Trophoblast cell (in vitro differentiated cells and primary cell): ENCODE results near the gene SSX4B.
"Not testable (repeated sequence)": the region's sequence is repeated elsewhere in the genome, so short reads cannot be mapped to it uniquely, and the experiment has no call there.

Experiments used
- DNase-seq, 2 donors: peaks; one replicate each; pipeline ENCODE4 v3.0.0-alpha.2; 2016
- H2AFZ ChIP-seq: 2 replicates; pipeline ENCODE4 v1.6.1; 2013; ENCODE audit warnings: low read length, moderate library complexity, mild to moderate bottlenecking; ENCODE audit not compliant: insufficient read depth, poor library complexity
- H2AK5ac ChIP-seq: 2 replicates; pipeline ENCODE4 v1.6.1; 2013; ENCODE audit warnings: mild to moderate bottlenecking, low read length
- H2BK120ac ChIP-seq: 2 replicates; pipeline ENCODE4 v1.6.1; 2013; ENCODE audit warnings: low read length, mild to moderate bottlenecking, moderate library complexity; ENCODE audit not compliant: insufficient read depth, poor library complexity
- H2BK12ac ChIP-seq: 2 replicates; pipeline ENCODE4 v1.6.1; 2013; ENCODE audit warnings: mild to moderate bottlenecking, low read length, moderate library complexity
- H2BK5ac ChIP-seq: 2 replicates; pipeline ENCODE4 v1.6.1; 2013; ENCODE audit warnings: low read length, low read depth, moderate library complexity, mild to moderate bottlenecking; ENCODE audit not compliant: poor library complexity
- H3K14ac ChIP-seq: 2 replicates; pipeline ENCODE4 v1.6.1; 2013; ENCODE audit warnings: mild to moderate bottlenecking, low read length
- H3K18ac ChIP-seq: 2 replicates; pipeline ENCODE4 v1.6.1; 2013; ENCODE audit warnings: mild to moderate bottlenecking, low read length
- H3K23ac ChIP-seq: 2 replicates; pipeline ENCODE4 v1.6.1; 2013; ENCODE audit warnings: low read length
- H3K27ac ChIP-seq: 2 replicates; pipeline ENCODE4 v1.5.1; 2013; ENCODE audit warnings: low read depth, mild to moderate bottlenecking, inconsistent platforms, low read length, moderate library complexity
- H3K27me3 ChIP-seq: 2 replicates; pipeline ENCODE4 v1.6.1; 2013; ENCODE audit warnings: inconsistent platforms, mild to moderate bottlenecking, low read length, moderate library complexity; ENCODE audit not compliant: insufficient read depth
- H3K36me3 ChIP-seq, 2 experiments: 1 replicate in 1 of 2; 2 replicates in 1 of 2; pipeline ENCODE4 v1.6.1; 2013; ENCODE audit warnings: low read length in 2 of 2, mild to moderate bottlenecking in 2 of 2, moderate library complexity in 1 of 2; ENCODE audit not compliant: insufficient read depth in 2 of 2, control insufficient read depth in 1 of 2
- H3K4ac ChIP-seq: 2 replicates; pipeline ENCODE4 v1.6.1; 2013; ENCODE audit warnings: low read depth, mild to moderate bottlenecking, low read length, moderate library complexity
- H3K4me1 ChIP-seq, 2 experiments: 1 replicate in 1 of 2; 2 replicates in 1 of 2; pipeline ENCODE4 v1.6.1; 2013; ENCODE audit warnings: low read length in 2 of 2, mild to moderate bottlenecking in 2 of 2, moderate library complexity in 1 of 2; ENCODE audit not compliant: insufficient read depth in 2 of 2, control insufficient read depth in 1 of 2
- H3K4me2 ChIP-seq: 2 replicates; pipeline ENCODE4 v1.6.1; 2013; ENCODE audit warnings: inconsistent platforms, mild to moderate bottlenecking, low read length, moderate library complexity
- H3K4me3 ChIP-seq: 2 replicates; pipeline ENCODE4 v1.5.1; 2013; ENCODE audit warnings: mild to moderate bottlenecking, low read depth, low read length, inconsistent platforms
- H3K79me1 ChIP-seq: one replicate; pipeline ENCODE4 v1.6.1; 2013; ENCODE audit warnings: low read length
- H3K79me2 ChIP-seq: 2 replicates; pipeline ENCODE4 v1.6.1; 2013; ENCODE audit warnings: low read length, mild to moderate bottlenecking; ENCODE audit not compliant: control insufficient read depth, insufficient read depth, poor library complexity
- H3K9ac ChIP-seq: 2 replicates; pipeline ENCODE4 v1.6.1; 2013; ENCODE audit warnings: mild to moderate bottlenecking, low read length
- H3K9me3 ChIP-seq: 2 replicates; pipeline ENCODE4 v1.6.1; 2013; ENCODE audit warnings: low read depth, mild to moderate bottlenecking, control low read depth, inconsistent platforms, low read length; ENCODE audit not compliant: insufficient read depth
- H4K12ac ChIP-seq: 2 replicates; pipeline ENCODE4 v1.6.1; 2013; ENCODE audit warnings: low read depth, mild to moderate bottlenecking, low read length, moderate library complexity
- H4K8ac ChIP-seq: 2 replicates; pipeline ENCODE4 v1.6.1; 2013; ENCODE audit warnings: low read depth, mild to moderate bottlenecking, low read length, moderate library complexity
- H4K91ac ChIP-seq: one replicate; pipeline ENCODE4 v1.6.1; 2013; ENCODE audit warnings: low read depth, mild to moderate bottlenecking, low read length, moderate library complexity
- WGBS: extraction: QIAGEN DNeasy Blood & Tissue Kit; methylation state at CpG from one replicate; pipeline ENCODE4 v1.1.7; 2013; ENCODE audit warnings: missing lambda C conversion rate; ENCODE audit not compliant: insufficient read length, insufficient coverage; ENCODE audit errors: extremely low coverage; 5-methylcytosine and 5-hydroxymethylcytosine counted together

Gene SSX4B

GRCh38 chrX:48370408-48370807, 41.4 kb downstream of the SSX4B start:
- H4K91ac ChIP-seq, H2AK5ac ChIP-seq, H3K36me3 ChIP-seq, H3K9me3 ChIP-seq, H3K23ac ChIP-seq, H3K4me3 ChIP-seq, H2BK12ac ChIP-seq, H3K79me2 ChIP-seq, H3K27me3 ChIP-seq, H4K8ac ChIP-seq, H4K12ac ChIP-seq, H2AFZ ChIP-seq, H3K79me1 ChIP-seq, H3K27ac ChIP-seq, H2BK5ac ChIP-seq, H3K18ac ChIP-seq, H3K14ac ChIP-seq, H3K9ac ChIP-seq, DNase-seq, H3K4me1 ChIP-seq, H3K4me2 ChIP-seq, H3K4ac ChIP-seq, H2BK120ac ChIP-seq: not testable (repeated sequence)
- no CpG with 5 or more reads among the region's 8 CpGs for WGBS

- H3K27ac ChIP-seq, H2AK5ac ChIP-seq, H3K23ac ChIP-seq, H4K8ac ChIP-seq, H3K79me1 ChIP-seq, H3K4ac ChIP-seq, H2AFZ ChIP-seq, H3K4me2 ChIP-seq, H2BK12ac ChIP-seq, H3K4me3 ChIP-seq, H2BK120ac ChIP-seq, H3K9me3 ChIP-seq, H3K4me1 ChIP-seq, H3K27me3 ChIP-seq, H3K18ac ChIP-seq, H4K91ac ChIP-seq, H3K9ac ChIP-seq, H3K14ac ChIP-seq, H4K12ac ChIP-seq, H3K79me2 ChIP-seq, H3K36me3 ChIP-seq, H2BK5ac ChIP-seq, DNase-seq: not testable (repeated sequence)
- no CpG with 5 or more reads among the region's 12 CpGs for WGBS
Observed at GRCh38 chrX:48367717-48368408, 43.9 kb downstream of the SSX4B start.

- not testable (repeated sequence) for H3K36me3 ChIP-seq, H3K14ac ChIP-seq, H2BK5ac ChIP-seq, H3K9me3 ChIP-seq, H3K27ac ChIP-seq, H3K18ac ChIP-seq, DNase-seq, H3K23ac ChIP-seq, H3K79me2 ChIP-seq, H2BK120ac ChIP-seq, H3K4ac ChIP-seq, H2AK5ac ChIP-seq, H4K8ac ChIP-seq, H2AFZ ChIP-seq, H3K79me1 ChIP-seq, H3K4me1 ChIP-seq, H3K9ac ChIP-seq, H4K12ac ChIP-seq, H3K27me3 ChIP-seq, H3K4me2 ChIP-seq, H2BK12ac ChIP-seq, H4K91ac ChIP-seq, H3K4me3 ChIP-seq
- no CpG with 5 or more reads among the region's 6 CpGs for whole genome bisulfite sequencing
Observed at GRCh38 chrX:48359281-48359680, 52.5 kb downstream of the SSX4B start.

- Histone ChIP-seq H4K8ac (no peak overlapping the region), H3K18ac (no peak overlapping the region), H3K27me3 (no peaks in the 10 kb centered on the region), H2BK120ac (no peak overlapping the region), H3K79me1 (no peaks in the 10 kb centered on the region), H3K4ac (no peak overlapping the region), H4K91ac (no peak overlapping the region), H3K23ac (no peak overlapping the region), H4K12ac (no peak overlapping the region), H2BK5ac (no peak overlapping the region), H2BK12ac (no peak overlapping the region), H3K27ac (no peak overlapping the region), H2AK5ac (no peak overlapping the region), H2AFZ (no peak overlapping the region), H3K9me3 (no peaks in the 10 kb centered on the region), H3K14ac (no peak overlapping the region), H3K4me2 (no peak overlapping the region), H3K9ac (no peak overlapping the region), H3K4me1 (no peaks in the 10 kb centered on the region), H3K36me3 (no peaks in the 10 kb centered on the region), H3K79me2 (no peaks in the 10 kb centered on the region), H3K4me3 (no peak overlapping the region)
- WGBS: no CpG with 5 or more reads among the region's 8 CpGs
- no peak for DNase-seq
Observed at GRCh38 chrX:48357681-48358080, 54.1 kb downstream of the SSX4B start.
